Nephron progenitor cell (in vitro differentiated cells): Measurements from ENCODE around the gene LIME1.
A peak's percentile ranks its signal among the peaks of the same experiment; 100 is the strongest.

ENCODE experiments used
- DNase-seq: peaks from one replicate; pipeline ENCODE4 v3.0.0; 2021
- H3K27ac Mint-ChIP-seq: 2 replicates; pipeline ENCODE4 v1.8.0; 2021; ENCODE audit warnings: mild to moderate bottlenecking, moderate library complexity, mixed read lengths
- H3K27me3 Mint-ChIP-seq: 2 replicates; pipeline ENCODE4 v1.8.0; 2021; ENCODE audit warnings: mild to moderate bottlenecking, low read depth, mixed read lengths; ENCODE audit not compliant: poor library complexity
- H3K36me3 Mint-ChIP-seq: 2 replicates; pipeline ENCODE4 v1.8.0; 2021; ENCODE audit warnings: low read depth, mixed read lengths
- H3K4me1 Mint-ChIP-seq: 2 replicates; pipeline ENCODE4 v1.8.0; 2021; ENCODE audit warnings: mixed read lengths
- H3K4me3 Mint-ChIP-seq: 2 replicates; pipeline ENCODE4 v1.8.0; 2021; ENCODE audit warnings: mild to moderate bottlenecking, moderate library complexity, mixed read lengths
- H3K9me3 Mint-ChIP-seq: 2 replicates; pipeline ENCODE4 v1.8.0; 2021; ENCODE audit warnings: mild to moderate bottlenecking, moderate library complexity, mixed read lengths
- CTCF ChIP-seq: fragments of 200-600 bp; sonication (generic); IDR thresholded peaks from 2 replicates; pipeline ENCODE4 v1.5.0; 2021; ENCODE audit warnings: antibody characterized with exemption

Gene LIME1

GRCh38 chr20:63707558-63708300 is 28.7 kb upstream of the LIME1 start, which contains the start of the genes ARFRP1 and ZGPAT:
TSS of gene ARFRP1 (minus strand) at chr20:63707976. CDS start at chr20:63707091, 885 bp downstream.
TSS of gene ZGPAT (plus strand) at chr20:63708039. CDS start at chr20:63708581, 542 bp downstream.
- Mint-ChIP-seq H3K9me3 (peaks cover 20% of the 10 kb centered on the region), H3K4me1 (peaks cover 23% of the 10 kb centered on the region), H3K27ac (peak within 1 kb of the TSS; percentile 95), H3K27me3 (no peaks in the 10 kb centered on the region), H3K36me3 (peaks cover 44% of the 10 kb centered on the region), H3K4me3 (peak within 1 kb of the TSS; percentile 88)
- no peak for TF ChIP-seq CTCF
- peak; percentile 93 for DNase-seq

- Mint-ChIP-seq H3K4me1 (peaks cover 23% of the 10 kb centered on the region), H3K36me3 (peaks cover 50% of the 10 kb centered on the region), H3K27ac (peak overlapping the region; percentile 77)
Measured at GRCh38 chr20:63708301-63709148, 27.9 kb upstream of the LIME1 start.

GRCh38 chr20:63709149-63709527 is 27.3 kb upstream of the LIME1 start:
- Mint-ChIP-seq H3K27ac (no peak overlapping the region), H3K4me1 (peaks cover 23% of the 10 kb centered on the region), H3K9me3 (peaks cover 33% of the 10 kb centered on the region), H3K27me3 (no peaks in the 10 kb centered on the region), H3K4me3 (peak overlapping the region; percentile 87), H3K36me3 (peaks cover 56% of the 10 kb centered on the region)
- no peak for TF ChIP-seq CTCF
- DNase-seq, result no peak

More at GRCh38 chr20:63708301-63709148, 27.9 kb upstream of the LIME1 start:
- TF ChIP-seq CTCF, result no peak
- DNase-seq, result no peak
- H3K4me3 Mint-ChIP-seq, result peak overlapping the region; percentile 87
- H3K9me3 Mint-ChIP-seq, result peaks cover 27% of the 10 kb centered on the region
- no peaks in the 10 kb centered on the region for H3K27me3 Mint-ChIP-seq

GRCh38 chr20:63711085-63711645 is 25.3 kb upstream of the LIME1 start:
- no peak for TF ChIP-seq CTCF
- H3K27me3 Mint-ChIP-seq, result no peaks in the 10 kb centered on the region
- H3K27ac Mint-ChIP-seq, result no peak overlapping the region
- H3K4me3 Mint-ChIP-seq, result peak overlapping the region; percentile 68
- peaks cover 70% of the 10 kb centered on the region for H3K36me3 Mint-ChIP-seq
- peaks cover 23% of the 10 kb centered on the region for H3K4me1 Mint-ChIP-seq
- H3K9me3 Mint-ChIP-seq, result peaks cover 52% of the 10 kb centered on the region
- DNase-seq, result no peak

GRCh38 chr20:63712191-63712590 is 24.3 kb upstream of the LIME1 start:
- DNase-seq, result no peak
- peaks cover 15% of the 10 kb centered on the region for H3K4me1 Mint-ChIP-seq
- no peak overlapping the region for H3K4me3 Mint-ChIP-seq
- H3K36me3 Mint-ChIP-seq, result peaks cover 80% of the 10 kb centered on the region
- no peak for TF ChIP-seq CTCF
- peaks cover 63% of the 10 kb centered on the region for H3K9me3 Mint-ChIP-seq
- H3K27me3 Mint-ChIP-seq, result no peaks in the 10 kb centered on the region
- no peak overlapping the region for H3K27ac Mint-ChIP-seq
